NCI-H510A treated with DMSO at 0.1 percent for 48 hours (cell line): ENCODE data around the gene NOD1.
"Not testable (repeated sequence)": the region's sequence is repeated elsewhere in the genome, so short reads cannot be mapped to it uniquely, and the experiment has no call there.

ENCODE experiments used
- DNase-seq: peaks from one replicate; lab custom pipeline; 2025; lab: John Stamatoyannopoulos, UW

The NOD1 gene

DNA sequence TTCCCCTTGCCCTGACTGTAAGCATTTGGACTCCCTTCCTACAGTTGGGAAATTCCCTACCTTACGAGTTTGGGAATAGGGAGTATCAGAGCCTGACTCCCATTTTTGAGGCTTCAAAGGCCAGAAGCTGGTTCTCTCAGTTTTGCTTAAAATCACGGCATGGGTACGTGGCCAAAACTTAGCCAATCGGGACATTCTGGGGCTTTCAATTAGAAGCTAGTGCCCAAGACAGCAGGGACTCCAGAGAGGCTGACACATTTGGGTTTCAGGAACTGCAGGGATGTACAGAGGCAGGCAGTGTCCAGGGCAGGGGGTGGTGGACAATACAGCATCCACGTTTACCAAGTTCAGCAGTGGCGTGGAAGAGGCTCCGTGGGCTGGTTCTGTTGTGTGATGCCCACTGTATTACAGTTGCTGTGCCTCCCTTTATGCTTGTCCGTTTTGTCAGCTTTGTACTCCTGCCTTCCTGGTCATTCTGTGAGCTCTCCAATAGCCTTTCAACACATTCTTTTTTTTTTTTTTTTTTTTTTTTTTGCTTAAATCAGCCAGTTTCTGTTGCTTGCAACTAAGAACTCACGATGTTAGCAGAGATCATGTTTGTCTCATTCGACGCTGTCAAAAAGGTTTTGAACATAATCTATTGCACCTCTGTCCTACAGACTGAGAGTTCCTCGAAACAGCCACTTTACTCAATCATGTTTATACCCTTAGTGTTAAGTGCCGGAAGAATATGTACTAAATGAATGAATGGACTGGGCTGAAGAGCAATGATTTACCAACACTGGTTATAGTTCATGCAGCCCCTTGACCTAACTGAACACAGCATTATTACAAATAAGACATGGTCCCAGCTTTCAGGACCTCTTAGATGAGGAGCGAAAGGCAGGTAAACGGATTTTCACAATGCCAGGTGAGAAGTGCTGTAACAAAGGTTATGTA, 25.0 kb upstream of the NOD1 start:
- no peak for DNase-seq

DNA sequence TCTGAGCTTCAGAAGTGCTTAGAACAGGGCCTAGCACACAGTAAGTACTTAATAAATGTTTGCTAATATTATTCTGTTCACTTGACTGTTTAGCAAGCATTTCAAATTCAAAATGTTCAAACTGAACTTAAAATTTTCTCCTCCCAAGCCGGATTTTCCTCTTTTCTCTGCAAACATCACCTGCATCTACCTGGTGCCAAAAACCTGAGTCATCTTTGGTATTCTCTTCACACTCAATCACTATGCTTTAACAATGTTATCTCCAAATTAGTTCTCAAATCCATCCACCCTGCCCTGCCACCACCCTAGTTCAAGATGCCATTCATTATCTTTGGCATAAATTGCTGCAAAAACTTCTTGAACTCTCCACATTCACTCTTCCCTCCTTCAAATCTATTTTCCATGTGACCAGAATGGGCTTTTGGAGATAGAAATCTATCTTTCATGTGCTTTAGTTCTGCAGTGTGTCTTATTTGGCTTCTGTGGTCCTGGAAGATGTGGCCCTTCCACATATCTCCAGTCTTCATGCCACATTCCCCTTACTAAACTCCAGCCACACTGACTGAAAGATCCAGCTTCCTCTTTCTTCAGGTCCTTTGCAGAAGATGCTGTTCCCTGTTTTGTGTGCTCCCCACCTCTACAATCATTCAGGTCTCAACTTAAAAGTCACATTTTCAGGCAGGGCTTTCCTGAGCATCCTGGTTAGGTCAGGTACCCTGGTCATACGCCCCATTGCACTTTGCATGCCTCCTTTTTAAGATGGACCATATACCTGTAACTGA, 24.1 kb upstream of the NOD1 start:
- DNase-seq: no peak

DNA sequence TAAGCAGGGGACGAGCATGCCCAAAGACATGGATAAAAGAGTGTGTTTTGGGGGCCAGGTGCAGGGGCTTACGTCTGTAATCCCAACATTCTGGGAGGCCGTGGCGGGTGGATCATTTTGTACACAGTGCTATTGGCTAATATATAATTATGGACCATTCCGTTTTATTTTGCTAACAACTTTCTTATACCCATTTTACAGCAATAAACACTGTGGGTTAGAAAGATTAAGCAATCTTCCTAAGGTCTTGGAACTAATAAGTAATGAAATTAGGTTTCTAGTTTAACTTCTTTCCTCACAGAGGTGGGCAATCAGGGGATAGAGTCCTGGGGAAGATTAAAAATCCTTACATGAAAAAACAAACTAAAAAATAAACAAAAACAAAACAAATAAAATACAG, 22.7 kb upstream of the NOD1 start:
- DNase-seq: no peak

DNA sequence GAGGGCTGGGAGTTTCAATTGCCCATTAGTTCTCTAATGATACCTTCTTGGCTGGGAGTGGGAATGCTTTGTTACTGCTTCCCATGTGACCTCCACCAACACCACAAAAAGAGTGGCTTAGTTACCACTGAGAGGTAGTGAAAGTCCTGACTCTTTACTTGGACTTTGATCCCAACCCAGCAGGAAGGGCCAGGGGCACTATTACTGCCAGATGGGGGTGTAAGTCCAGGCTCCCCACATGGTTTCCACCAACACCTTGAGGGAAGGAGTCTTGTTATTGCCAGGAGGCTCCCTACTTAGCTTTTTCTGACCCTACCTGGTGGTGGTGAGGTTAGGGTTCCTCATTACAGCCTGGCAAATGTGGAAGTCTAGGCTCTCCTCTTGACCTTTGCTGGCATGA, 14.6 kb upstream of the NOD1 start:
- no peak for DNase-seq

- no peak for DNase-seq
These were observed 12.8 kb upstream of the NOD1 start for GRCh38 chr7:30491417-30491816.

- DNase-seq: no peak
These were observed 8.8 kb upstream of the NOD1 start for GRCh38 chr7:30487371-30487770.

GRCh38 chr7:30485667-30486066, 7.1 kb upstream of the NOD1 start:
- no peak for DNase-seq

GRCh38 chr7:30481416-30481815, 2.8 kb upstream of the NOD1 start:
- not testable (repeated sequence) for DNase-seq

DNA sequence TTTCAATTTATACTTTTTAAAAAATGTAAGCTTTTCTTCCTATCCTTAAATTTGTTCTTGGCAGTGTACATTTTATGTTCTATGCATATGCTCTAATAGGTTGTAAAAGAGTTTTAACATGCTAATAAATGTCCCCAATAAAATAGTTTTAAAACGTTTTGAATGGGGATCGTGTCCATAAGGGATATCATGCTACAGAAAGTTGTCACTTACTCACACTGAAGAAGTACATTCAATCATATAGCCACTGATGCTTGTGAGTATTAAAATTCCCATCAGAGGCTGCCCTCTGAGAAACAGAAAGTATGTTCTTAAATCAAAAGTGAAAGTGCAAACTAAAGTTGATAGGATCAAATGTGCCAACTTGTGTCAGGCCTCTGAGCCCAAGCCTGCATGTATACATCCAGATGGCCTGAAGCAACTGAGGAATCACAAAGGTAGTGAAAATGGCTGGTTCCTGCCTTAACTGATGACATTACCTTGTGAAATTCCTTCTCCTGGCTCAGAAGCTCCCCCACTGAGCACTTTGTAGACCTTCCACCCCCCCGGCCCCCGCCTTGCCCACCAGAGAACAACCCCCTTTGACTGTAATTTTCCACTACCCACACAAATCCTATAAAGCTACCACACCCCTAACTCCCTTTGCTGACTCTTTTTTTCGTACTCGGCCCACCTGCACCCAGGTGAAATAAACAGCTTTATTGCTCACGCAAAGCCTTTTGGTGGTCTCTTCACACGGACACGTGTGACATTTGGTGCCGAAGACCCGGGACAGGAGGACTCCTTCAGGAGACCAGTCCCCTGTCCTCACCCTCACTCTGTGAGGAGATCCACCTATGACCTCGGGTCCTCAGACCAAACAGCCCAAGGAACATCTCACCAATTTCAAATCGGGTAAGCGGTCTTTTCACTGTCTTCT, 877 bp upstream of the NOD1 start:
- peak; percentile 28 for DNase-seq

- peak; percentile 92 for DNase-seq
These were observed 2.0 kb downstream of the NOD1 start for GRCh38 chr7:30476459-30477145.

GRCh38 chr7:30475580-30475979, 3.0 kb downstream of the NOD1 start:
- DNase-seq: peak; percentile 14

DNA sequence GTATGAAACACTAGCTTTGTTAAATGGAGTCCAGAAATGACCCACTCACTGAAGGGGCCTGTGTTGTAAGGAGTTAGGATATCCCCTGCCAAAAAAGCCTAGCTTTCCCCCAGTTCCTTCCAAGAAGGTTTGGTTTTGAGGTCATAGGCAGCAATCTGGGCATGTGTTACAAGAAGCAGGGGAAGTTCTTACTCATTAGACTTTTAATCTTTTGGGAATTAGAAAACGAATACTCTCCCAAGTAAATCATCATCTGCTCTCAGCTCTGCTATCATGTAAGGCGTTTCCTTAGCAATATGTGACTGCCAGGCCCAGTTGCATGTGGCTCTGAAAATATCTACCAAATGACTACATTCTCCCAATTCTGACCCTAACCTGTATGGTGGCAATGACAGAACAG, 3.7 kb downstream of the NOD1 start:
- DNase-seq: no peak

DNA sequence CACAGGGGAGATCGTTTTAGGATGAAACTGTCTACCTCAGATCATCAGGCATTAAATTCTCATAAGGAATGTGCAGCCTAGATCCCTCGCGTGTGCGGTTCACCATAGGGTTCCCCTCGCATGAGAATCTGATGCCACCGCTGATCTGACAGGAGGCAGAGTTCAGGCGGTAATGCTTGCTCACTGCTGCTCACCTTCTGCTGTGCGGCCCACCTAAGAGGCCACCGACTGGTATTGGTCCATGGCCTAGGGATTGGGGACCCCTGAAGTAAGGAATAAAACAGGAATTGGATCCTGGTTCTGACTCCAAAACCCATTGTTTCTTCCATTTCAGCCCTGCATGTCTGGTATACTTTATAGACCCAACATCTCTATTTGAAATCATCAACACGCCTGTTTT, 4.1 kb downstream of the NOD1 start:
- no peak for DNase-seq

DNA sequence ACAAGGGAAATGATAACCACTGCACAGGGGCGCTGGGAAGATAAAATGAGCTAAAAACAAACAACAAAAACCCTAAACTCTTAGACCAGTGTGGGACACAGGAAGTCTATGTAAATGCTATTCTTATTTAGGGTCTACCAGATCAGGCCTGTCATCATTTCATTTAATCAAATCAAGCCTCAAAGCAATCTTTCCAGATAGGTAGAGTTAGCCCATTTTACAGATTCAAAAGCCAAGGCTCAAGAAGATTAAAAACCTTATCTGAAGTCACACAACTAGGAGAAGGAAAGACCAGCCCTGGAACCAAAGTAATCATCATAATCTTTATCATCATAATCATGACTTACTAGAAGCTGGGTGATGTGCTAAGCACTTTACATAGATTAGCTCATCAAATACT, 4.7 kb downstream of the NOD1 start:
- no peak for DNase-seq

- DNase-seq: no peak
These were observed 5.5 kb downstream of the NOD1 start for GRCh38 chr7:30472784-30473775.

GRCh38 chr7:30472081-30472783, 6.4 kb downstream of the NOD1 start:
- DNase-seq: no peak

- peak; percentile 94 for DNase-seq
These were observed 7.4 kb downstream of the NOD1 start for GRCh38 chr7:30471205-30471604.

DNA sequence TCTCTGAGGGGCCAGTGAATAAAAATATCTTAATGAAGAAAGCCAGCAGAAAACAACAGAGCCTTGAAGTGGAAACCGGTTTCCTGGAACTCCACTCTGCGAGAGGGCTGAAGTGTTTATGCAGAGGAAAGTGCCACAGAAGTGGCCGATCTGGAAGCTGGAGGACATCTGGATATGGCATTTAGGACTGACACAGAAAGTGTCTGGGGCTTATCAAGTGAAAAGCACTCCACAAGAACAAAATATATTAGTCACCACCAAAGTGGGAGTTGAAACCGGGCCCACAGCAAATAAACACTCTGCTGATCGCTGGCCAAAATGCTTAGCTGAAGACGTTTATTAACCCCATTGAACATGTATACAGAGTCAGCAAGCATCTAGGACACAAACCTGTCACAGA, 7.8 kb downstream of the NOD1 start:
- DNase-seq: peak; percentile 94

DNA sequence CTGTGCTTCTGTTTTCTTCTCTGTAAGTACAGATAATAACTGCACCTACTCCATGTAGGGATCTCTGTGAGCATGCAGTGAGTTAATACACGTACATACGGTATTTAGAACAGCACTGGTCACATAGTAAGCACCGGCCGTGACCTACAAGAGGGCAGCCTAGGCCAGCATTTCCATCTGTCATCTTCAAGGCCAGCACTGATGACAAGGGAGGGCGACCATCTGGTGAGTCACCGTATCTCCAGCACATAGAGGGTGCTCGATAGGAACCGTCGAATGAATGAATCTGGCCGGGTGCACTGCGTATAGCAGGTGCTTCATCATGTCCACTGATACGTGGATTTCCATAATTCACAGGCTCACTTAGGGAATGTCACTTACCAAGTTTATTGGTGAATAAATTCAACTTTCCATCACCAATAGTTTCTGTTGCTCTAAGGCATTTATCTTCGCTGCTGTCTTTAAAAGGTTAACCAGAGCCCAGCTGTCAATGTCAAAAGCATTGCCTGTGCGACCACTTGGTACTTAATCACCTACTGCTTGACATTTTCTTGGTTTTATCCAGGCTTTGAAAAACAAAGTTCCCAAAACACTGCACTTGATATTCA, 8.3 kb downstream of the NOD1 start:
- DNase-seq: peak; percentile 51
